IMR-90 (cell line): ENCODE results near the gene CDC14A. TPM values are rescaled to one million over a fixed set of nuclear protein-coding genes. Genes with fewer than 3 reads are reported as not detected.
"Not testable (repeated sequence)": the region's sequence is repeated elsewhere in the genome, so short reads cannot be mapped to it uniquely, and the experiment has no call there.

Experiments
- ATAC-seq: fragments of 200-7000 bp; cut with Tn5 transposase; 2 replicates; pipeline ENCODE4 v1.9.1; 2020; ENCODE audit warnings: low read depth, mild to moderate bottlenecking, moderate library complexity
- BruUV-seq: library from RNA; stranded (reverse); fragments of 400-500 nt; replicated peaks from 2 replicates; lab custom pipeline; 2021; lab: Mats Ljungman, UMichigan
- CTCF ChIA-PET: fragments of 300-600 bp; formaldehyde crosslinking; extraction: SDS; loops from one replicate; lab custom pipeline; 2021; ENCODE audit warnings: antibody characterized with exemption; lab: Yijun Ruan, JAX
- POLR2A ChIA-PET: fragments of 300-600 bp; sonication (Branson Sonifier 250); formaldehyde crosslinking; loops from one replicate; lab custom pipeline; 2022; ENCODE audit warnings: antibody characterized with exemption; ENCODE audit not compliant: unreplicated experiment; lab: Charles Lee
- DNase-seq: peaks from one replicate; pipeline ENCODE4 v3.0.0; 2013
- H2AFZ ChIP-seq: replicated peaks from 2 replicates; pipeline ENCODE3; 2013; ENCODE audit warnings: low read length, mild to moderate bottlenecking; ENCODE audit not compliant: poor library complexity
- H2AK5ac ChIP-seq: 2 replicates; pipeline ENCODE4 v1.6.1; 2013; ENCODE audit warnings: low read depth, low read length, inconsistent platforms
- H2AK9ac ChIP-seq: replicated peaks from 2 replicates; pipeline ENCODE3; 2013; ENCODE audit warnings: mild to moderate bottlenecking, low read depth, low read length, moderate library complexity; ENCODE audit not compliant: poor library complexity
- H2BK120ac ChIP-seq: 2 replicates; pipeline ENCODE4 v1.6.1; 2013; ENCODE audit warnings: low read depth, low read length, inconsistent platforms
- H2BK15ac ChIP-seq: 3 replicates; pipeline ENCODE4 v1.6.1; 2013; ENCODE audit warnings: low read depth, low read length, inconsistent platforms
- H2BK20ac ChIP-seq: 2 replicates; pipeline ENCODE4 v1.6.1; 2013; ENCODE audit warnings: low read depth, mild to moderate bottlenecking, inconsistent platforms, low read length, moderate library complexity
- H2BK5ac ChIP-seq: 2 replicates; pipeline ENCODE4 v1.6.1; 2013; ENCODE audit warnings: mild to moderate bottlenecking, low read depth, low read length, inconsistent platforms; ENCODE audit not compliant: poor library complexity, severe bottlenecking
- H3K14ac ChIP-seq: replicated peaks from 2 replicates; pipeline ENCODE4 v1.6.1; 2013; ENCODE audit warnings: low read depth, low read length, inconsistent platforms
- H3K18ac ChIP-seq: 2 replicates; pipeline ENCODE4 v1.6.1; 2013; ENCODE audit warnings: low read depth, low read length, control low read depth
- H3K23ac ChIP-seq: 2 replicates; pipeline ENCODE4 v1.6.1; 2013; ENCODE audit warnings: low read depth, low read length, inconsistent platforms
- H3K27ac ChIP-seq: 2 replicates; pipeline ENCODE4 v1.5.1; 2013; ENCODE audit warnings: mild to moderate bottlenecking, control low read depth, low read length; ENCODE audit not compliant: insufficient read depth
- H3K27me3 ChIP-seq: 2 replicates; pipeline ENCODE4 v1.6.1; 2013; ENCODE audit warnings: low read length; ENCODE audit not compliant: control insufficient read depth, insufficient read depth
- H3K36me3 ChIP-seq: 2 replicates; pipeline ENCODE4 v1.6.1; 2013; ENCODE audit warnings: low read length, mixed read lengths; ENCODE audit not compliant: control insufficient read depth, insufficient read depth
- H3K4ac ChIP-seq: 2 replicates; pipeline ENCODE4 v1.6.1; 2013; ENCODE audit warnings: low read depth, low read length, inconsistent platforms
- H3K4me1 ChIP-seq: 2 replicates; pipeline ENCODE4 v1.6.1; 2013; ENCODE audit warnings: low read length, mixed read lengths; ENCODE audit not compliant: control insufficient read depth, insufficient read depth
- H3K4me2 ChIP-seq: 2 replicates; pipeline ENCODE4 v1.6.1; 2013; ENCODE audit warnings: low read depth, mild to moderate bottlenecking, control low read depth, low read length, moderate library complexity
- H3K4me3 ChIP-seq: 2 replicates; pipeline ENCODE4 v1.5.1; 2013; ENCODE audit warnings: low read depth, mild to moderate bottlenecking, control low read depth, low read length, moderate library complexity; ENCODE audit not compliant: insufficient read depth
- H3K56ac ChIP-seq: 2 replicates; pipeline ENCODE4 v1.6.1; 2013; ENCODE audit warnings: low read length, inconsistent platforms; ENCODE audit not compliant: insufficient read depth; ENCODE audit errors: extremely low read depth
- H3K79me1 ChIP-seq, 2 experiments: 2 replicates each; pipeline ENCODE4 v1.6.1; 2013; ENCODE audit warnings: low read length in 2 of 2, inconsistent platforms in 1 of 2, low read depth in 1 of 2
- H3K9ac ChIP-seq: 2 replicates; pipeline ENCODE4 v1.6.1; 2013; ENCODE audit warnings: low read depth, low read length, control low read depth
- H3K9me1 ChIP-seq: 2 replicates; pipeline ENCODE4 v1.6.1; 2013; ENCODE audit warnings: low read length, inconsistent platforms; ENCODE audit not compliant: insufficient read depth
- H3K9me3 ChIP-seq: 2 replicates; pipeline ENCODE4 v1.6.1; 2013; ENCODE audit warnings: low read length; ENCODE audit not compliant: control insufficient read depth, insufficient read depth
- H4K20me1 ChIP-seq: 2 replicates; pipeline ENCODE4 v1.6.1; 2013; ENCODE audit warnings: low read length, inconsistent platforms; ENCODE audit not compliant: insufficient read depth
- H4K5ac ChIP-seq: 2 replicates; pipeline ENCODE4 v1.6.1; 2013; ENCODE audit warnings: mild to moderate bottlenecking, low read depth, low read length, control low read depth
- H4K8ac ChIP-seq, 2 experiments: 2 replicates each; pipeline ENCODE4 v1.6.1; 2013; ENCODE audit warnings: low read depth in 2 of 2, low read length in 2 of 2, control low read depth in 1 of 2, inconsistent platforms in 1 of 2
- H4K91ac ChIP-seq: 2 replicates; pipeline ENCODE4 v1.6.1; 2013; ENCODE audit warnings: low read depth, low read length, inconsistent platforms; ENCODE audit not compliant: insufficient read depth
- FOS ChIP-seq: fragments of 150-350 bp; IDR thresholded peaks from 2 replicates; pipeline ENCODE4 v1.6.1; 2016; ENCODE audit warnings: low read depth, low read length
- MAFK ChIP-seq: IDR thresholded peaks from 2 replicates; pipeline ENCODE4 v1.6.1; 2012; ENCODE audit warnings: low read depth, low read length, improper control_type of control experiment
- MAZ ChIP-seq: IDR thresholded peaks from 2 replicates; pipeline ENCODE4 v1.6.1; 2012; ENCODE audit warnings: low read depth, mild to moderate bottlenecking, low read length, improper control_type of control experiment, moderate library complexity, borderline replicate concordance
- MXI1 ChIP-seq: IDR thresholded peaks from 2 replicates; pipeline ENCODE4 v1.6.1; 2012; ENCODE audit warnings: low read depth, mild to moderate bottlenecking, low read length, moderate library complexity, borderline replicate concordance
- NFE2L2 ChIP-seq: fragments of 150-350 bp; IDR thresholded peaks from 2 replicates; pipeline ENCODE4 v1.6.1; 2016; ENCODE audit warnings: low read depth, mild to moderate bottlenecking, low read length
- POLR2A ChIP-seq: IDR thresholded peaks from 2 replicates; pipeline ENCODE4 v1.6.1; 2012; ENCODE audit warnings: mild to moderate bottlenecking, low read depth, low read length
- WGBS, 2 experiments: methylation state at CpG; one replicate each; pipeline versions ENCODE4 v1.1.5 to v1.1.7; 2013; ENCODE audit warnings: missing lambda C conversion rate in 2 of 2; ENCODE audit not compliant: insufficient read length in 1 of 2; ENCODE audit errors: extremely low coverage in 2 of 2; 5-methylcytosine and 5-hydroxymethylcytosine counted together
- dilution Hi-C: fragments of 300-500 bp; cut with HindIII; formaldehyde crosslinking; loops from one replicate; pipeline ENCODE4 v1.14.3; 2018; ENCODE audit warnings: low sequenced_read_pairs; ENCODE audit not compliant: unreplicated experiment
- in situ Hi-C: fragments of 300-500 bp; cut with MboI; formaldehyde crosslinking; loops from 3 replicates; pipeline ENCODE4 v1.14.3; 2019; ENCODE audit warnings: low sequenced_read_pairs, inconsistent platforms, mixed read lengths
- intact Hi-C: fragments of 100-400 bp; cut with micrococcal nuclease; formaldehyde crosslinking; loops from 2 replicates; pipeline ENCODE4 v1.10.0; 2022
- polyA plus RNA-seq, 3 experiments: library from polyadenylated mRNA; depleted of rRNA; stranded (reverse); fragments of >200 nt; gene quantifications; 2 replicates each; pipeline ENCODE4 v1.2.3, GENCODE V29; 2012; ENCODE audit warnings: low replicate concordance in 1 of 3
- total RNA-seq: library from RNA; depleted of rRNA; stranded (reverse); fragments of >200 nt; gene quantifications from 2 replicates; pipeline ENCODE4 v1.2.3, GENCODE V29; 2012

Gene CDC14A
- total and polyA plus RNA-seq, 2 of the 4 experiments (the other 2 are of a cell fraction): 1.7 to 3.0 TPM

DNA sequence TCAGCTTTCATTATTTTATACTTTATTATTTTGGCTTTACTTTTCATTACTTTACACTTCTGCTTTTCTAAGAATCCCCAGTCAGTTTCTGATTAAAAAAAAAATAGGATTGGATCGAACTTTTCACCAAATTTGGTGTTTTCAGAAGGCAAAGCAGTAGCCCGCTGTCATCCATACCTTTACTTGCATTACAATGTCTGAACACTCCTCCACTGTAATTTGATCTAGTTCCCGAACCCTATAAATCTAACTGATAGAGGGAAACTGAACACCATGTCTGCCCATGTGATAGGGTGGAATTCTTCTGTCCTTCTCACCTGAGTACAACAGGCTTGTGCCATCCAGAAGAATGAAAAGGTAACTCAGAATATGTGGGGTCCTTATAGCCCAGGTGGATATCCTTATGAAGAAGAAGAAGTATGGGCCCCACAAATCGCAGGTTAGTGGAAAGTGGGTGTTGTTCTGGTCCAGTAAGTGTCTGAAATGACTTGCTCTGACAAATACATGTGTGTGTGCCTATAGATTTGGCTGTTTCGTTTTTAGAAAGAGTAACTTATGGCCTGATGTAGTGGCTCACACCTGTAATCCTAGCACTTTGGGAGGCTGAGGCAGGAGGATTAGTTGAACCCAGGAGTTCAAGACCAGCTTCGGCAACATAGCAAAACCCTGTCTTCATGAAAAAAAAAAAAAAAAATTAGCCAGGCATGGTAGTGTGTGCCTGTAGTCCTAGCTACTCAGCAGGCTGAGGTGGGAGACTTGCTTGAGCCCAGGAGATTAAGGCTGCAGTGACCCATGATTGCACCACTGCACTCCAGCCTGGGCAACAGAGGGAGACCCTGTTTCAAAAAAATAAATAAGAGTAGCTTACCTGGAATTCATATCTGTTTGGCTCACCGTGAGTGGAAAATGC, 26.6 kb upstream of the CDC14A start (continued):
- TF ChIP-seq FOS (no peak), MXI1 (no peak), NFE2L2 (no peak), MAZ (no peak), MAFK (no peak), POLR2A (no peak)

DNA sequence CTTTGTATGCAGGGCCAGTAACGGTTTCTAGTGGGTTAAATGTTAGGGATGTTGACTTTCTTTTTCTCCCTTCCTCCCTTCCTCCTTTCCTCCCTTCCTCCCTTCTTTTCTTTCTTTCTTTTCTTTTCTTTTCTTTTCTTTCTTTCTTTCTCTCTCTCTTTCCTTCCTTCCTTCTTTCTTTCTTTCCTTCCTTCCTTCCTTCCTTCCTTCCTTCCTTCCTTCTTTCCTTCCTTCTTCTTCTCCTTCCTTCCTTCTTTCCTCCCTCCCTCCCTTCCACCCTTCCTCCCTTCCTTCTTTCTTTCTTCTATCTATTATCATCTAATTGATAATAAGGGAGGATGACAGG, 26.0 kb upstream of the CDC14A start:
- dilution Hi-C loops, in situ Hi-C loops: not testable (repeated sequence)

More for the DNA sequence above, 26.0 kb upstream of the CDC14A start:
- H3K9ac ChIP-seq, H4K5ac ChIP-seq, H3K36me3 ChIP-seq, H3K18ac ChIP-seq, H4K91ac ChIP-seq, H4K8ac ChIP-seq, H3K9me1 ChIP-seq, H3K27ac ChIP-seq, H4K20me1 ChIP-seq, H3K4me1 ChIP-seq, H3K4ac ChIP-seq, H3K14ac ChIP-seq, H3K4me3 ChIP-seq, H3K79me1 ChIP-seq, H3K4me2 ChIP-seq, H3K23ac ChIP-seq, H2BK5ac ChIP-seq, ATAC-seq, H2AK9ac ChIP-seq, DNase-seq, H2BK120ac ChIP-seq, H2AK5ac ChIP-seq, intact Hi-C loops, H2BK15ac ChIP-seq, H3K27me3 ChIP-seq, CTCF ChIA-PET, POLR2A ChIA-PET, H3K9me3 ChIP-seq, BruUV-seq, H2AFZ ChIP-seq, H2BK20ac ChIP-seq, H3K56ac ChIP-seq: not testable (repeated sequence)
- WGBS, 2 experiments: no CpG with 5 or more reads among the region's 1 CpG
